Measurements from ENCODE around the gene LPCAT2. TPM values are rescaled to one million over a fixed set of nuclear protein-coding genes. Genes with fewer than 3 reads are reported as not detected.
A peak's percentile ranks its signal among the peaks of the same experiment; 100 is the strongest.

LPCAT2 gene
- total and polyA plus RNA-seq, 2 of the 13 experiments (the other 11 are each of a cell fraction or from before 2014, with no cell fraction given), result 9.9 to 17.6 TPM

DNA sequence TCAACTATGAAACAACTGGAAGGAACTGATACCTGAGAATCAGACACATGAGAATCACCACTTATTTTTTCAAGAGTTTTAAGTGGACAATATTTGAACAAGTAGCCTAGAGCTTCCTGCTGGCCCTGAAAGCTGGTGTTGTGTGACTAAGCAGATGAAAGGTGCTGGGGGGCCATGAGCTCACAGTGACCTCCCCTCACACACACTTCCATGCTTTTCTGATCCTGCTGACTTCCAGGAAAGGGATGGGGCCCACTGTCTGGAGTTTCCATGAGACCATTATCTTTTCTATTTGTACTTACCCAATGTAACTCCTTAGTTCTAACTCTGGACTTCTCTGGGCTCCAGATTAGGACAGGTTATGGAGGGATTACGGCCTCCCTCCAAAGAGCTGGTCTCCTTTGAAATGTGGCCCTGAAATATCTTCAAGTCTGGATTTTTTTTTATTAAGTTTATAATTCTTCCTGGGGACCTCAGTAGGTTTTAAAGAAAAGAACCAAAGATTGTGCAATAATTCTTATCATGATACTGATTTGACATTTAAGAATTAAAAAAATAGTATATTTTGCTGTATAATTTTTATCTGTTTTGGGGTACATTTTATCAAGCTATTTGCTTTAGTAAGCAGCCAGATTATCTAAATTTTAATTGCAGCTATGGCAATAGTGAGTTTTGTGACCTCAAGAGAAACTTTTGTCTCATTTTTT is 62.5 kb downstream of the LPCAT2 start (continued):
- peak; percentile 87; the same call in 1 of the 2 replicates for TF ChIP-seq CBX5 (CRISPR knock-in tag; IDR thresholded peaks at IDR 0.05; ENCODE audit: borderline replicate concordance)
- no peak for TF ChIP-seq ZNF589 (CRISPR knock-in tag; conservative IDR thresholded peaks at IDR 0.05)
- peak; percentile 67 for TF ChIP-seq HDAC2 (CRISPR knock-in tag; IDR thresholded peaks at IDR 0.05)
- TF ChIP-seq, protein P1, sequence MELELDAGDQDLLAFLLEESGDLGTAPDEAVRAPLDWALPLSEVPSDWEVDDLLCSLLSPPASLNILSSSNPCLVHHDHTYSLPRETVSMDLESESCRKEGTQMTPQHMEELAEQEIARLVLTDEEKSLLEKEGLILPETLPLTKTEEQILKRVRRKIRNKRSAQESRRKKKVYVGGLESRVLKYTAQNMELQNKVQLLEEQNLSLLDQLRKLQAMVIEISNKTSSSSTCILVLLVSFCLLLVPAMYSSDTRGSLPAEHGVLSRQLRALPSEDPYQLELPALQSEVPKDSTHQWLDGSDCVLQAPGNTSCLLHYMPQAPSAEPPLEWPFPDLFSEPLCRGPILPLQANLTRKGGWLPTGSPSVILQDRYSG (CRISPR knock-in tag; IDR thresholded peaks at IDR 0.05), result no peak
- no peak for TF ChIP-seq TCF12 (IDR thresholded peaks at IDR 0.05)
- TF ChIP-seq TCF12 (CRISPR knock-in tag; IDR thresholded peaks at IDR 0.05), result no peak
- TF ChIP-seq FOXO1 (CRISPR knock-in tag; IDR thresholded peaks at IDR 0.05), result peak; percentile 84
- no peak for TF ChIP-seq ZNF160 (CRISPR knock-in tag; IDR thresholded peaks at IDR 0.05)
- 0 out of 2 replicates have a peak, but pooled peaks have one; percentile 33 for TF ChIP-seq RFXANK (CRISPR knock-in tag; IDR thresholded peaks at IDR 0.05)
- no peak for TF ChIP-seq AHR (CRISPR knock-in tag; IDR thresholded peaks at IDR 0.05)
- peak; percentile 49; the same call in 1 of the 2 replicates for TF ChIP-seq FOXP4 (CRISPR knock-in tag; IDR thresholded peaks at IDR 0.05)
- no peak for TF ChIP-seq NAIF1 (CRISPR knock-in tag; IDR thresholded peaks at IDR 0.05; ENCODE audit: borderline replicate concordance)
- 0 out of 2 replicates have a peak, but pooled peaks have one; percentile 57 for TF ChIP-seq CBFB (CRISPR knock-in tag; IDR thresholded peaks at IDR 0.05)
- peak; percentile 95 for TF ChIP-seq NCOA2 (CRISPR knock-in tag; IDR thresholded peaks at IDR 0.05)
- no peak for TF ChIP-seq ZFP90 (CRISPR knock-in tag; IDR thresholded peaks at IDR 0.05; ENCODE audit: borderline replicate concordance)
- no peak for TF ChIP-seq ZNF280D (CRISPR knock-in tag; IDR thresholded peaks at IDR 0.05)
- TF ChIP-seq TBL1XR1 (IDR thresholded peaks at IDR 0.05; ENCODE audit: borderline replicate concordance, low read length, partially characterized antibody), result peak; percentile 43
- TF ChIP-seq SOX13 (IDR thresholded peaks at IDR 0.05), result peak; percentile 46; the same call in 1 of the 2 replicates
- TF ChIP-seq SOX13 (CRISPR knock-in tag; conservative IDR thresholded peaks at IDR 0.05 in 1 of 2, IDR thresholded peaks at IDR 0.05 in 1 of 2), result peak in 1 of 2 experiments; percentile 94; a peak in 2 of 4 replicates
- no peak for TF ChIP-seq ZNF468 (CRISPR knock-in tag; IDR thresholded peaks at IDR 0.05)
- TF ChIP-seq, protein P2, sequence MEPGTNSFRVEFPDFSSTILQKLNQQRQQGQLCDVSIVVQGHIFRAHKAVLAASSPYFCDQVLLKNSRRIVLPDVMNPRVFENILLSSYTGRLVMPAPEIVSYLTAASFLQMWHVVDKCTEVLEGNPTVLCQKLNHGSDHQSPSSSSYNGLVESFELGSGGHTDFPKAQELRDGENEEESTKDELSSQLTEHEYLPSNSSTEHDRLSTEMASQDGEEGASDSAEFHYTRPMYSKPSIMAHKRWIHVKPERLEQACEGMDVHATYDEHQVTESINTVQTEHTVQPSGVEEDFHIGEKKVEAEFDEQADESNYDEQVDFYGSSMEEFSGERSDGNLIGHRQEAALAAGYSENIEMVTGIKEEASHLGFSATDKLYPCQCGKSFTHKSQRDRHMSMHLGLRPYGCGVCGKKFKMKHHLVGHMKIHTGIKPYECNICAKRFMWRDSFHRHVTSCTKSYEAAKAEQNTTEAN (CRISPR knock-in tag; conservative IDR thresholded peaks at IDR 0.05), result no peak; the same call in 1 of the 2 replicates

Measured in HepG2 (cell line).